Endothelial cell of umbilical vein (primary cell): ENCODE measurements around the gene STRN. TPM values are rescaled to one million over a fixed set of nuclear protein-coding genes. Genes with fewer than 3 reads are reported as not detected.

Experiments
- BruUV-seq: library from RNA; stranded (reverse); fragments of 400-500 nt; replicated peaks from 2 replicates; lab custom pipeline; 2021; lab: Mats Ljungman, UMichigan
- CTCF ChIA-PET: fragments of 300-600, 350-600 bp; sonication (Branson Sonifier 250); formaldehyde crosslinking; loops from one replicate; lab custom pipeline; 2021; ENCODE audit warnings: antibody characterized with exemption, inconsistent platforms; lab: Charles Lee
- POLR2A ChIA-PET: fragments of 300-600, 350-600 bp; sonication (Branson Sonifier 250); formaldehyde crosslinking; loops from one replicate; lab custom pipeline; 2021; ENCODE audit warnings: antibody characterized with exemption, inconsistent platforms; lab: Charles Lee
- DNase-seq: peaks from one replicate; pipeline ENCODE4 v3.0.0-alpha.2; 2011; ENCODE audit warnings: low read depth, low spot score
- FAIRE-seq: peaks from 2 replicates; lab custom pipeline; 2011; peaks lifted over from hg19 to GRCh38; lab: Jason Lieb, UNC
- H2AFZ ChIP-seq: 2 replicates; pipeline ENCODE4 v1.6.0; 2012; ENCODE audit warnings: low read depth, low read length, control low read depth, inconsistent platforms
- H3K27ac ChIP-seq: 2 replicates; pipeline ENCODE4 v1.5.1; 2011; ENCODE audit warnings: low read depth, mild to moderate bottlenecking, control low read depth, low read length, moderate library complexity; ENCODE audit not compliant: insufficient read depth
- H3K27me3 ChIP-seq, 2 experiments: 2 replicates each; pipeline versions ENCODE4 v1.6.0 to v1.6.1; 2011; ENCODE audit warnings: low read length in 2 of 2, mixed read lengths in 1 of 2; ENCODE audit not compliant: control insufficient read depth in 2 of 2, insufficient read depth in 2 of 2
- H3K36me3 ChIP-seq, 2 experiments: 2 replicates in 1 of 2; 3 replicates in 1 of 2; pipeline ENCODE4 v1.5.1; 2011; ENCODE audit warnings: low read length in 2 of 2, mild to moderate bottlenecking in 1 of 2, moderate library complexity in 1 of 2; ENCODE audit not compliant: control insufficient read depth in 2 of 2, insufficient read depth in 2 of 2; ENCODE audit errors: extremely low read depth in 1 of 2
- H3K4me1 ChIP-seq: 3 replicates; pipeline ENCODE4 v1.5.1; 2011; ENCODE audit warnings: mild to moderate bottlenecking, low read length; ENCODE audit not compliant: control insufficient read depth, insufficient read depth; ENCODE audit errors: extremely low read depth
- H3K4me2 ChIP-seq: 2 replicates; pipeline ENCODE4 v1.6.1; 2011; ENCODE audit warnings: low read length, control low read depth, mixed read lengths; ENCODE audit not compliant: insufficient read depth
- H3K4me3 ChIP-seq, 3 experiments: fragments of 200-600 bp in 1 of 3; sonication (generic), shearing (Covaris generic) in 1 of 3; replicated peaks in 1 of 3; 2 replicates each; pipeline ENCODE4 v1.5.1; 2011 to 2016; ENCODE audit warnings: control low read depth in 3 of 3, low read length in 3 of 3, mild to moderate bottlenecking in 2 of 3, inconsistent platforms in 1 of 3, low read depth in 1 of 3, moderate library complexity in 1 of 3; ENCODE audit not compliant: insufficient read depth in 1 of 3
- H3K79me2 ChIP-seq: 2 replicates; pipeline ENCODE4 v1.6.0; 2012; ENCODE audit warnings: low read length, inconsistent platforms; ENCODE audit not compliant: control insufficient read depth, insufficient read depth
- H3K9ac ChIP-seq: replicated peaks from 2 replicates; pipeline ENCODE3; 2011; ENCODE audit warnings: low read length, control low read depth; ENCODE audit not compliant: insufficient read depth; ENCODE audit errors: extremely low read depth
- H3K9me1 ChIP-seq: replicated peaks from 3 replicates; pipeline ENCODE4 v1.6.0; 2011; ENCODE audit warnings: mild to moderate bottlenecking, low read length; ENCODE audit not compliant: control insufficient read depth, insufficient read depth; ENCODE audit errors: extremely low read depth
- H3K9me3 ChIP-seq: replicated peaks from 2 replicates; pipeline ENCODE4 v1.5.1; 2012; ENCODE audit warnings: low read length, inconsistent platforms; ENCODE audit not compliant: control insufficient read depth, insufficient read depth
- H4K20me1 ChIP-seq: replicated peaks from 2 replicates; pipeline ENCODE3; 2011; ENCODE audit warnings: mild to moderate bottlenecking, low read length; ENCODE audit not compliant: control insufficient read depth, insufficient read depth; ENCODE audit errors: extremely low read depth
- EZH2 ChIP-seq: IDR thresholded peaks from 2 replicates; pipeline ENCODE4 v1.6.1; 2012; ENCODE audit warnings: borderline replicate concordance, low read depth, mild to moderate bottlenecking, moderate library complexity, low read length, inconsistent platforms; ENCODE audit not compliant: severe bottlenecking
- FOS ChIP-seq: IDR thresholded peaks from 2 replicates; pipeline ENCODE4 v1.6.1; 2011; ENCODE audit warnings: mild to moderate bottlenecking, low read length, moderate library complexity, borderline replicate concordance; ENCODE audit not compliant: insufficient read depth
- GATA2 ChIP-seq: IDR thresholded peaks from 2 replicates; pipeline ENCODE4 v1.7.0; 2011; ENCODE audit warnings: low read depth, mild to moderate bottlenecking, moderate library complexity, mixed read lengths, low read length; ENCODE audit not compliant: insufficient read length, insufficient read depth
- JUN ChIP-seq: IDR thresholded peaks from 2 replicates; pipeline ENCODE4 v1.6.1; 2011; ENCODE audit warnings: borderline replicate concordance, low read depth; ENCODE audit not compliant: insufficient read length, insufficient read depth
- MYC ChIP-seq: IDR thresholded peaks from one replicate; pipeline ENCODE4 v1.6.1; 2011; ENCODE audit warnings: mild to moderate bottlenecking, low read depth, low read length
- POLR2A ChIP-seq: IDR thresholded peaks from 2 replicates; pipeline ENCODE4 v1.6.1; 2012; ENCODE audit warnings: low read depth, mild to moderate bottlenecking, control low read depth, low read length
- POLR2AphosphoS5 ChIP-seq: IDR thresholded peaks from 2 replicates; pipeline ENCODE4 v1.6.1; 2012; ENCODE audit warnings: low read depth, mild to moderate bottlenecking, control low read depth, low read length, moderate library complexity; ENCODE audit not compliant: insufficient read depth
- dilution Hi-C: fragments of 300-500 bp; cut with MboI; formaldehyde crosslinking; loops from one replicate; pipeline ENCODE4 v1.15.0; 2019; ENCODE audit warnings: low sequenced_read_pairs; ENCODE audit not compliant: extremely low pct_ligation_motif_present
- intact Hi-C: fragments of 100-400 bp; cut with micrococcal nuclease; formaldehyde crosslinking; loops from one replicate; pipeline ENCODE4 v1.10.0; 2022
- polyA plus RNA-seq, 4 experiments: library from polyadenylated mRNA; depleted of rRNA in 3 of 4; stranded (reverse) in 3 of 4; unstranded in 1 of 4; fragments of >200 nt; gene quantifications; 2 replicates each; pipeline versions ENCODE4 v1.2.1 to v1.2.3, GENCODE V29; 2011 to 2012; ENCODE audit warnings: missing spikeins in 1 of 4
- total RNA-seq: library from RNA; stranded (reverse); gene quantifications from 2 replicates; pipeline ENCODE4 v1.2.3, GENCODE V29; 2021
- TF ChIP-seq, protein P1 (sequence below): IDR thresholded peaks from 2 replicates; pipeline ENCODE4 v1.6.1; 2011; ENCODE audit not compliant: insufficient read depth, insufficient read length
- TF ChIP-seq, protein P2 (sequence below), 2 donors: IDR thresholded peaks; 1 replicate in 1 of 2; 2 replicates in 1 of 2; pipeline ENCODE4 v1.5.1; 2011; ENCODE audit warnings: low read length in 2 of 2, mild to moderate bottlenecking in 2 of 2, moderate library complexity in 2 of 2, control low read depth in 1 of 2, inconsistent platforms in 1 of 2, low read depth in 1 of 2; ENCODE audit not compliant: insufficient read depth in 1 of 2; ENCODE audit errors: extremely low read depth in 1 of 2

The STRN gene
- total and polyA plus RNA-seq, 2 donors (not counting 3 experiments of a cell fraction or from before 2014, with no cell fraction given): 6.7 to 33.4 TPM

DNA sequence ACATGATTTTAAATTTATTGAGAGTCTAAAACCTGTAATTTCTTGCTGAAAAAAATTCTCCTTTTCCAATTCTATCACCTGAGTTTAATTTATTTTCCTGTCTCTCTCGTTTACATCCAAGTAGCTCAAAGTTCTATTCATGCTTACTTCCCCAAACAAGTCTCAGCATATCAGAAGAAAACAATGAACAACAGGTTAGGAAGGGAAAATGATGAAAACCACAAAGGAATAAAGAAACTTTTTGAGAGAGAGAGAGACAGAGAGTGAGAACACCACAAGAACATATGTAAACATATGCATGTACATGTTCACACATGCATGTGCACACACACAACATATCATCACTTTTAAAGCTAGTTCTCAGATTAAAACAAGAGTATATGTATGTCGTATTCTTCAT lies 112.1 kb downstream of the STRN start:
- FAIRE-seq (no peak), DNase-seq (no peak)
- H3K79me2 ChIP-seq: no peaks in the 10 kb centered on the region
- ChIA-PET CTCF (interaction anchor here (0.9 to 2.1 kb wide), 2 partner anchors 69 to 113 kb away, joined by 3 to 6 read pairs; no protein-coding TSS in a partner anchor), POLR2A (no interaction called here)
- BruUV-seq: no TSS peak
- dilution Hi-C loops: no loop called here
- intact Hi-C loops: no loop called here
- H4K20me1 ChIP-seq: peaks cover 2% of the 10 kb centered on the region
- H3K4me2 ChIP-seq: no peak overlapping the region
- H3K9ac ChIP-seq: no peak overlapping the region
- H3K4me3 ChIP-seq: no peak overlapping the region
- H2AFZ ChIP-seq: no peak overlapping the region
- TF ChIP-seq JUN: no peak
- H3K36me3 ChIP-seq: peaks cover 3 to 8% of the 10 kb centered on the region in 2 experiments
- H3K27me3 ChIP-seq: no peaks in the 10 kb centered on the region
- no peaks in the 10 kb centered on the region for H3K9me1 ChIP-seq
- no peaks in the 10 kb centered on the region for H3K9me3 ChIP-seq
- no peaks in the 10 kb centered on the region for H3K4me1 ChIP-seq
- H3K27ac ChIP-seq: no peak overlapping the region

DNA sequence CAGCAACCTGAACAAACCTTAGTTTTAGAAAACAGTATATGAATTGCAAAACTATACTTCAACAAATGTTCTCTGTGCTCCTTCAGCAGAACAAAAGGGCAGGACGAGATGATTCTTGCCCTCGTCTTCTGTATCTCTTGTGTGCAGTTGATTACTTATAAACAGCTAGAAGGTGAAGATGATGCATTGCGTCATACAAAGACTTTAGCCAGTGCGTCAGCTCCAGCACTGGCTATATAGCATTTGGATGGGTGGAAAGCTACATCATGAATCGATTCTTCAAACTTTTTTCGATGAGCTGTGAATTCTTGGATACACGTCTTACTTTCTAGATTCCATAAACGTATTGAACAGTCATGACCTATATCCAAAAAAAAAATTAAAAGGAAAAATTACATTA lies 117.1 kb downstream of the STRN start:
- H4K20me1 ChIP-seq: no peaks in the 10 kb centered on the region
- peaks cover 5 to 9% of the 10 kb centered on the region in 2 experiments for H3K36me3 ChIP-seq
- H3K4me1 ChIP-seq: peaks cover 3% of the 10 kb centered on the region
- no peak overlapping the region for H3K4me2 ChIP-seq
- ChIA-PET CTCF (interaction anchor here (0.8 to 1.3 kb wide), 3 partner anchors 14 to 87 kb away, joined by 3 read pairs; no protein-coding TSS in a partner anchor), POLR2A (no interaction called here)
- dilution Hi-C loops (no loop called here), intact Hi-C loops (no loop called here)
- no peak overlapping the region for H3K27ac ChIP-seq
- no peaks in the 10 kb centered on the region for H3K9me3 ChIP-seq
- no peak overlapping the region for H2AFZ ChIP-seq
- no peaks in the 10 kb centered on the region for H3K9me1 ChIP-seq
- FAIRE-seq (no peak), DNase-seq (no peak)
- H3K9ac ChIP-seq: no peak overlapping the region
- H3K79me2 ChIP-seq: no peaks in the 10 kb centered on the region
- H3K4me3 ChIP-seq: no peak overlapping the region
- BruUV-seq: no TSS peak
- TF ChIP-seq, protein P1, sequence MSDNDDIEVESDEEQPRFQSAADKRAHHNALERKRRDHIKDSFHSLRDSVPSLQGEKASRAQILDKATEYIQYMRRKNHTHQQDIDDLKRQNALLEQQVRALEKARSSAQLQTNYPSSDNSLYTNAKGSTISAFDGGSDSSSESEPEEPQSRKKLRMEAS: no peak
- no peak for TF ChIP-seq EZH2
- no peak for TF ChIP-seq POLR2AphosphoS5
- TF ChIP-seq, protein P2, sequence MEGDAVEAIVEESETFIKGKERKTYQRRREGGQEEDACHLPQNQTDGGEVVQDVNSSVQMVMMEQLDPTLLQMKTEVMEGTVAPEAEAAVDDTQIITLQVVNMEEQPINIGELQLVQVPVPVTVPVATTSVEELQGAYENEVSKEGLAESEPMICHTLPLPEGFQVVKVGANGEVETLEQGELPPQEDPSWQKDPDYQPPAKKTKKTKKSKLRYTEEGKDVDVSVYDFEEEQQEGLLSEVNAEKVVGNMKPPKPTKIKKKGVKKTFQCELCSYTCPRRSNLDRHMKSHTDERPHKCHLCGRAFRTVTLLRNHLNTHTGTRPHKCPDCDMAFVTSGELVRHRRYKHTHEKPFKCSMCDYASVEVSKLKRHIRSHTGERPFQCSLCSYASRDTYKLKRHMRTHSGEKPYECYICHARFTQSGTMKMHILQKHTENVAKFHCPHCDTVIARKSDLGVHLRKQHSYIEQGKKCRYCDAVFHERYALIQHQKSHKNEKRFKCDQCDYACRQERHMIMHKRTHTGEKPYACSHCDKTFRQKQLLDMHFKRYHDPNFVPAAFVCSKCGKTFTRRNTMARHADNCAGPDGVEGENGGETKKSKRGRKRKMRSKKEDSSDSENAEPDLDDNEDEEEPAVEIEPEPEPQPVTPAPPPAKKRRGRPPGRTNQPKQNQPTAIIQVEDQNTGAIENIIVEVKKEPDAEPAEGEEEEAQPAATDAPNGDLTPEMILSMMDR (IDR thresholded peaks at IDR 0.05; ENCODE audit: extremely low read depth in 1 of 2, insufficient read depth in 1 of 2, low read depth in 1 of 2, low read length in 2 of 2): no peak
- no peak for TF ChIP-seq GATA2
- no peak for TF ChIP-seq JUN
- no peak for TF ChIP-seq MYC
- TF ChIP-seq POLR2A: no peak
- TF ChIP-seq FOS: no peak
- H3K27me3 ChIP-seq: no peaks in the 10 kb centered on the region
